ENCODE data around the gene CEMIP. TPM values are rescaled to one million over a fixed set of nuclear protein-coding genes. Genes with fewer than 3 reads are reported as not detected.

Gene CEMIP
- total RNA-seq, 1 donor from 2014 or later = 3.7 TPM

DNA sequence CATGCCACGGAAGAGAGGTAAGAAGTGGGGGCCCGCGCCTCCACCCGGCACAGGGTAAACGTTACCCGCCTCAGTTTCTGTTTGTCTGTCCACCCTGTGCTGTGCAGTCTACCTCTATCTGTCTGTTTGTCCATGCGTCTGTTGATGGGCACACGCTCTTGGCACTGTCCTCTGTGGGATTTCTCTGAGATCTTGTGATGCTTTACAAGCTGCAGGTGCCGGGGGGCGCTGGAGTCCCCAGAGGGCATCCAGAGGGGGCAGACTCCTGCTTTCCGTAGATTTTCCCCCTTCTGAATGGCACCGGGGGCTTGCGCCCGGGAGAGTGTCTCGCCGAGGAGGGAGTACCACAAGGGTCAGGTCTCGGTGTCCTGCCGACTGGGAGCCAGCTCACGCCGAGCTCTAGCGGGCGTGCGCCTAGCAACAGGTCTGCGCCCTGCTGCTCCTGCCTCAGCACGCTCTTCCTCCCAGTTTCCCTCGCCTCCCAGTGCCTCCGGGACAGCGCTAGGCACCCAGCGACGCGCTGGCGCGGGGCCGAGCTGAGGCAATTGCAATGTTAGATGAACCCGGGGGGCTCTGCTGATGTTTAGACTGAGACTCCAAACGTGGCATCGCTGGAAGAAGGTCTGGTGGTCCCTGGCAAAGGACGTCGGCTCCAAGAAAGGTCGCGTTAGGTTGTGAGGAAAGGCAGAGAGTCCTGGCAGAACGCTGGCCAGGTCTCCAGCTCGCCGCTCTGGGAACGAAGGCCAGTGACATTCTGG is 667 bp downstream of the CEMIP start:
- DNase-seq (ENCODE audit: low spot score in 2 of 2) = peak in 1 of 2 donors; percentile 44
- no peak for FAIRE-seq

DNA sequence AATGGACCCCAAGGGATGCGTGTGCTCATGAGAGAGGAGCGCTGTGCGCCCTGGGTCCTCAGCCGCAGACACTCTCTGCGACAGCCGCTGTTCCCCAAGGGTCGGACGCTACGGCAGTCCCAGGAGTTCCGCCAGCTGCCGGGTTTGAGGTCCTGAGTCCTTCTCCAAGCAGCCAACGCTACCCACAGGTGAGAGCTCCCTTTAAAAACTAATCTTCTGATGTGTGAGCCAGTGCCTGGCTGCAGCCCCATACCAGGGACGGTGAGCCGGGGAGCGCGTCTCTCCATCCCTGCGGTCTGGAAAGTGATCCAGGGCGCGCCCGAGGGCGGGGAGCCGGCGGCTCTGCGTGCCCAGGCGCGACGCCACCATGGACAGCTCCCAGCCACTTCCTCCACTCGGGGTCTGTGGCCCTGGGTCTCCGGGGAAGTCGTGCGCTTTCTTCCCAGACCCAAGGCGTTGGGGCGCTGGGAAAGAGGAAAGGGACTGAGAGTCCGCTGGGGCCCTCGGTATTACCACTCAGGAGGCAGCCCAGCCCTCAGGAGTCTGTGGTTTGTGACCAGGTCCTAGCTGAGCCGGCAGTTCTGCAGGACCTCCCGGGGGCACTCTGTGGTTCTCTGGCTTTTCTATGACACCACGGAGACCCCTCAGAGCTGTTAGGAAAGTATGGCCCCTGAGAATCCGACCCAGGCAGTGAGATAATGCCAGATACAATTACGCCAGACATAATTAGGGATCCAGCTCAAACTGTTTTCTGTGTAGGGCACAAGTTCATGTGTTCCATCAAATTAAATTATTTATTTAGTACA is 1.4 kb downstream of the CEMIP start:
- DNase-seq (ENCODE audit: low spot score in 2 of 2) (peak in 1 of 2 donors; percentile 36), FAIRE-seq (no peak)

DNA sequence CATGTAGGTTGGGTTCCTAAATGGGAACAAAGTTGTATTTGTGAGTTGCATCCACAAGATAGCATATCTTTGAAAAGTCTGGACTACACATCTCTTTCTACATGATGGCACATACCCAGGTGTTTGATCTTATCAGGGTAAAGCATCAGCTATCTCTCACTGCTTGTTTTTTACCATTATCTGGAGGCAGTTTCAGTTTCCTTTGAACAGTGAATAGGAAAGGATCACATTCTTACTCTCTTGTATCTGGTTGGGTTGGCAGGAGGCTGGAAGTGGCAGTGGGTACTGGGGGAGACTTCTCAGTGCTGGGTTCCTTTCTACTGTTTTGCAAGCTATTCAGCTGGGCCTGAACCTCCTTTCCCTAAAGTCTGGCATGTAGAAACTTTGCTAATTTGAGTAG is 4.1 kb downstream of the CEMIP start:
- FAIRE-seq (no peak), DNase-seq (ENCODE audit: low spot score in 2 of 2) (no peak)

DNA sequence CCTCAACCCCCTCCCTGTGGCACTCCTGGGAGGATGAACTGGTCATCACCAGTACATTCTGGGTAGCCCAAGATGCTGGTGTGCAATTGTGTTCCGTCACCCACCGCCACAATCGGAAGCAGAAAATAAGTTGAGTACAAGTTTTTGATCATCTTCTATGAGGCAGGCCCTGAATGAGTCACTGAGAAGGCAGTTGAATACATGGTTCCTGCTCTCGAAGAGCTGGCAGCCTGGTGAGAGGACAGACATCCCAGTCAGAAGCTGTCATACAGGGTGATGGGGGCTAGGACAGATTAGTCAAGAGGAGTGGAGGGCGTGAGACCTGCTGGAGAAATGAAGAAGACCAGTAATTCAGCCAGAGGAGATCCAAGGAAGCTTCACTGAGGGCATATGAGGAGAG is 6.2 kb downstream of the CEMIP start:
- DNase-seq (ENCODE audit: low spot score in 2 of 2) = no peak

DNA sequence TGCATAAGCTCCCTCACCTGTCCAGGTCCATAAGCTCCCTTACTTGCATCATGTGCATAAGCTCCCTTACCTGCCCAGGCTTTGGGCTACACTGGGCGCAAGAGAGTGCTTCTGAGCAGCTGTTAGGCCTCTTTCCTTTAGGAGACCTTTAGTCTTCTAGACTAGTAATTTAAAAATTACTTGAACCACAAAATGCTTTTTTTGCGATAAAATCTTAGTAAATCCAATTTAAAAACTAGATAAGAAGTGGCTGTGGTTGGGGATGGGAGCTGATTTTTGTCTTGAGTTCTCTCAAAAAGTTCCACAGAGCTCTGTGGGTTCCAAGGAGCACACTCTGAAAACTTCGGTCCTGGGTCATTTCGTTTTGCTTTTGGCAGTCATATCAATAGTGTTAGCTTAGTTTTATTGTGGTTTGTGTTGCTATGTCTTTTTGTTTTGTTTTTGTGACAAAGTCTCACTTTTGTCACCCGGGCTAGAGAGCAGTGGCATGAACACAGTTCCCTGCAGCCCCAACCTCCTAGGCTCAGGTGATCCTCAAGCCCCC is 6.7 kb downstream of the CEMIP start:
- FAIRE-seq = no peak
- DNase-seq (ENCODE audit: low spot score in 2 of 2) = no peak

More for the DNA sequence above, 6.2 kb downstream of the CEMIP start:
- FAIRE-seq = no peak

DNA sequence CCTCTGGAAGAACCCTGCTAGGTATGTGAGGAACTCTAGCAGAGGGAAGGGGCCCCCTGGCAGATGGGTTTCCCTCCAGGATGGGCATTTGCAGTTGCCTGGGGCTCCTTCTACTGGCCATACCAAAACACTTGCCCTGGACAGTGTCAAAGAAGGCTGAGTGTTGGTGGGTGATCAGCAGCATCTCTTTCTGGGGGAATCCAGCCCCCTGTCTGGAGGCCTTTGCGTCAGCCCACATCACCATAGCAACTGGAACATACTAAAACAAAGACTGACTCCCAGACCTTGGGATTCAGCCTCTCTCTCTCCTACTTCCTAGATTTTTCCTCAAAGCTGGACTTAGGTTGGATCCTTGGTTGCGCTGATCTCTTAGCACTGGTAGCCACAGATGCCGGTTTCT is 8.1 kb downstream of the CEMIP start:
- DNase-seq (ENCODE audit: low spot score in 2 of 2) (no peak), FAIRE-seq (no peak)

DNA sequence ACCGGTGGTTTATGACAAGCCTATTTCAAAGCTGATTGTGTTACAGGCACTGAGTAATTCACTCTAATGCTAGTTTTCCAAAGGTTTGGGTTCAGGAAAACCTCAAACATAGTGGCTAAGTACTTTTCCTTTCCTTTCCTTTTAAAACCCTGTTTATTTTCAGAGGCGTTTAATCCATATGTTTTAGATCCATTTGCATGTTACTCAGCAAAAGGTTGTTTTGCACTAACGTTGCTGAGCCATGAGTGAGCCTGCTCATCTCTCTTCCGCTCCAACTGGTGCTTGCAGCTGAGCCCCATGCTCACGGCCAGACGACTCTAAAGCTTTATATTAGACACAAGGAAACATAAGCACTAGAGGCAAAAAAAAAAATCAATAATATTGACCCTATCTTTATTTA is 9.4 kb downstream of the CEMIP start:
- DNase-seq (ENCODE audit: low spot score in 2 of 2) (no peak), FAIRE-seq (no peak)

DNA sequence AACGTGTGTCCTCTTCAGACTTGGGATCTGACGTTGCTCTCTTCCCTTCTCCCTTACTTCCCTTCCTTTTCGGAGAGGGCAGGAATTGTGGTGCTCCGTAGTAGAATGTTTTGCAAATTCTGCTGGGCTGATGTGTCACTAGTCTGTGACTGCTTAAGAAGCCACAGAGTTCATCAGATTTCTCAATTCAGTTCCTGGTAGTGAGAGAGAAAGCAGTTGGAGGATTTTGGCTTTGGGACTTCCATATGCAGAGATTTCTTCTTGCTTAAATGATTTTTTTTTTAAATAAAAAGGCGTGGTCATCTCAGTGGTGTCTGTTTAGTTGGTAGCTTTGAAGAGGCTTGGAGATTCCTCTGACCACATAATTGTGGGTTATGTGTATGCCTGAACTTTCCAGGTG is 10.1 kb downstream of the CEMIP start:
- DNase-seq (ENCODE audit: low spot score in 2 of 2) (no peak), FAIRE-seq (no peak)

DNA sequence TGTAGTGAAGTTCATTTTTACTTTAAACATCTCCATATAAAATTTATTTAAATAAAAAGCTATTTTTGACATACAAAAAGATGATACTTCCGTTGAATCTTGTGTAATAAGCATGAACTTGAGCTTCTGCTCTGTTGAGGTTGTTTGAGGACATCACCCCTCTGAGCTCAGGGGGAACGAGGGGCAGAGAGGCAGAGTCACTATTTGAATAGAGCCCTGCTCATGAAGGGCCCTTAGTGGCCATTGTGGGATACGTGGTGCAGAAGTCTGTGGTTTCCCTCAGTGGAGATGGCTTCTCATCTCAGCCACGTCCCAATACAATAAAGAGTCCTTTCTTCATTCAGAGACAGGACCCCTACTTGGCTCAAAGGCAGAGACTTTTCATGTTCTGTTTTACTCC is 10.6 kb downstream of the CEMIP start:
- FAIRE-seq (no peak), DNase-seq (ENCODE audit: low spot score in 2 of 2) (no peak)

DNA sequence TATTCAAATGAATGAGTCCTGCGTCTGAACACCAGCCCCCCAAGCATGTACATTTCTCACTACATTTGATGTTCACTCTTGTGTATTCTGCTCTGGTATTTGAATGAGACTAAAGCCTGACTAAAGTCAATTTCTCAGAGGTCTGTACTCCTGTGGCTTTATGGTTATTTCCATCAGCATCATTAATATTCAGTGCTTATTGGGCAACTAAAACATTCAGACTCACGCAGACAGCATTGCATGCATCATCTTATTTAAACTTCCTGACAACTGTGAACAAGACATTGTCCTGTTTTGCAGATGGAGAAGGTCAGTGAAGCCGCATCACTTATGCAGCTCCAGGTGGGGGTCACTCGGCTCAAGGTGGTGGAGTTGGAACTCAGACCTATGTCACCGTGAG is 11.1 kb downstream of the CEMIP start:
- DNase-seq (ENCODE audit: low spot score in 2 of 2) = no peak
- FAIRE-seq = no peak

DNA sequence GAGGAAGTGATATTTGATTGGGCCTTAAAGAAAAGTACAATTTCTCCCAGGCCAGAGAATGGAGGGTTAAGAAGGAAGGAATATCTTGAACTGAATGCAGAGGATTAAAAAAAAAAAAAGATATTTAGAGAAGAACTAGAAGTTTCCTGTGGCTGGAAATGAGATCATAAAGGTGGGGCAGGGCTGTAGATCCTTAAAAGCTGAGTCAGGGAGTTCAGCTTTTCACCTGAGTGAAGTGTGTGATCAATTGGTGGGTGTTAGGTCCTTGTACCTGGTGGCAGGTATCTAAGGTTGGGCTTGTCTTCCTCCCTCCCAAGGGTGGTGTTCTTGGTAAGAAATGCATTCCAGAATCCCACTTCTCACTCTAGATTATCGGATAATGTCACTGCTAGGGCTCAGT is 11.8 kb downstream of the CEMIP start:
- no peak for FAIRE-seq
- no peak for DNase-seq (ENCODE audit: low spot score in 2 of 2)

DNA sequence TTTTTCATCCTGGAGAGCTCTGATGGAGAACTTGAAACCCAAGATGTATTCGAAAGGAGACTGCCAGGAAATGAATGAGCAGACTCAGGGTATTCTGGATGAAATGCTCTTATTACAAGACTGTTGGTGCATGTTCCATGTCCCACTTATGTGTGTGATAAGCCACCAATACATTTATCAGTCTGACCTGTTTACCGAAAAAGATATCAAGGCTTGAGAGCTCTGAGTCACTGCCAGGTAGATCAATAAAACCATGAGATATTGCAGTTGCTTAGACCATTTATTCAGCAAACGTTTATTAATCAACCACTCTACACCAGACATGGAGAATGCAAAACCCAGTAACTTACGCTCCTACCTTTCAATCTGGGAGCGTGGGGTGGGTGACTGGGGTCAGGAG is 17.2 kb downstream of the CEMIP start:
- no peak for DNase-seq (ENCODE audit: low spot score in 2 of 2)
- FAIRE-seq = no peak

DNA sequence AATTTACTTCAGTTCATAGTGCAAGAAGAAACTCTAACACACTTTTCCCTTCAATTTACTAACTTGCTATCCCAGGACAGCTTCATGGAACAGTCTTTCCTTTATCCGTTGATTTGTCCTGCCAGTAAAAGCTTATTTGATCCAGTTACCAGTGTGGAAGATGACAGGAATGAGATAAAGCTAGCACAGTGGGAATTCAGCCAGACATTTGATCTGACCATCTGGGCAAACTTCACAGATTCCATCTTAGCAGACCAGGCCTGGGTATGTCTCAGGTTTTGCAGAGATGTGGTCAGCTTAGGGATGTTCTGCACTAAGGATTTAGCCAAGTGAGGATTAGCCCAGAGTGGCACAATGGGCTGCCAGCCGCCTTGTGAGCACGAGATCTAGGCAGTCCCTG is 19.7 kb downstream of the CEMIP start:
- FAIRE-seq = no peak

DNA sequence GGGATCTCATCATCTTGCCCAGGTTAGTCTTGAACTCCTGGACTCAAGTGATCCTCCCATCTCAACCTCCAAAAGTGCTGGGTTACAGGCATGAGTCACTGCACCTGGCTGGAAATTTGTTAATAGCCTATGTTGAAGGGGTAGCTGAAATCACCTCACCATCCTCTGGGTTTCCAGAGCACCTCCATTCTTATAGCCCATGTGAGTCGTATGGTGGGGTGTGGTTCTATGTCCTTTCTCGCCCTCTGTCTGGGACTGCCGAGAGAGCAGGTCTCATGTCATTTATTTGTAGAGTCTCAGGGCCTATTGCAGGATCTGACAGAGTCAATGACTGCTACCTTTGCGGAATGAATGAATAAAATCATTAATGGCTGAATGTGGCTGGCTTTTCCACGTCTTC is 20.9 kb downstream of the CEMIP start:
- DNase-seq (ENCODE audit: low spot score in 2 of 2) = no peak
- no peak for FAIRE-seq

More for the DNA sequence above, 19.7 kb downstream of the CEMIP start:
- DNase-seq (ENCODE audit: low spot score in 2 of 2) = no peak

DNA sequence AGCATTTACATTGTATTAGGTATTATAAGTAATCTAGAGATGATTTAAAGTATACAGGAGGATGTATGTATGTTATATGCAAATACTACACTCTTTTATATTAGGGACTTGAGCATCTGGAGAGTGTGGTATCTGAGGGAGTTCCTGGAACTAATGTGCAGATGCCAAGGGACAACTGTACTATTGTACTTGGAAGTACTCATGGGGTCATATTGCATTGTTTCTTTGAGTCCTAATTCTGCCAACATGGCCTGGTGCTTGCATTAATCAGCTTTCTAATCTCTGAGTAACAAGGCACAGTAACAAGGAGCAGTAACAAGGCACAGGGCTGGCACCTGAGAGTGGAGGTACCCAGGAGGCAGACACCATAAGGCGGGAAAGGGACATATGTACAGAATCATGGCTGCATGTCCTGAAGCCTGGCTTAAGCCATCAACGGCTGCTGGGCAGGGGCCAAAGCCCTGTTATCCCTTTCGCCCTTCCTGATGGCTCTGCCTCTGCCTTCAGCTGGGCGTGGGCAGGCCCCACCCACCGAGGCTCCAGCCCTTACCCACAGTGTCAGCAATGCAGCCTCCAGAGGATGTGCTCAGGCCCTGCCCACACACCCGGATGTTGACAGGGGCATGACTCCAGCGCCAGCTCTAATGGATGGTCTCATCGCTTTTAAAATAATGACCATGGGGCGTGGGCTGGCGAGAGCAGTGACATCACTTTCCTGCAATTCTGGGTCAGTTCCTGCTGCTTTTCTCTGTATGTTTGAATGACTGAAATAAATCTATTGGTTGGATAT is 22.9 kb downstream of the CEMIP start:
- FAIRE-seq (no peak), DNase-seq (ENCODE audit: low spot score in 2 of 2) (no peak)

DNA sequence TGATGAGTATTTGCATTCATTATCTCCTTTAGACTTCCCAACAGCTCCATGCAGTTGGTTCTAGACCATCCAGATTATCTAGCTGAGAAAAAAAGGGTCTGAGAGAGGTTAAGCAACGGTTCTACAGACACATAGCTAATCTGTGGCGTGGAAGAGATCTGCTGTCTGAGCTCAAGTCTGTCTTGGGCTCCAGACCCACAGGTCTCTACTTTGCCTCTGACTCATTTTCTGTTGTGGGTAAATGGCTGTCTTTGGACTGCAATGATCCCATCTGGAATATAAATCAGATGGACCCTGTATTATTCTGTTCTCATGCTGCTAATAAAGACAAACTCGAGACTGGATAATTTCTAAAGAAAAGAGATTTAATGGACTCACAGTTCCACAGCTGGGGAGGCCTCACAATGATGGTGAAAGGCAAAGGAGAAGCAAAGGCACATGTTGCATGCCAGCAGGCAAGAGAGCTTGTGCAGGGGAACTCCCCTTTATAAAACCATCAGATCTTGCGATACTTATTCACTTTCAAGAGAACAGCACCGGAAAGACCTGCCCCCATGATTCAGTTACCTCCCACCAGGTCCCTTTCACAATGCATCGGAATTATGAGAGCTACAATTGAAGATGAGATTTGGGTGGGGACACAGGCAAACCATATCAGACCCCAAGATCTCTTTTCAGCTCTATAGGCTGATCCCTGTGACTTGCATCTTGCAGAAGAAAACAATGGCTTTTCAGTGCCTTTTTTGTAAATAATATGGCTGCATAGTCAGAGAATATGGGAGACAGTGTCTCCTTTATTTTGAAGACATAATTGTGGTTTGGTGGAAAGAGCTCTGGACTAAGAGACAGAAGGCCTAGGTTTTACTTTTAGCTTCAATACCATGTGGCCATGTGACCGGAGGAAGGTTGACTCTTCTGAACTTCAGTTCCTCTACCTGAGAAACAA is 24.7 kb downstream of the CEMIP start:
- FAIRE-seq (no peak), DNase-seq (ENCODE audit: low spot score in 2 of 2) (no peak)

DNA sequence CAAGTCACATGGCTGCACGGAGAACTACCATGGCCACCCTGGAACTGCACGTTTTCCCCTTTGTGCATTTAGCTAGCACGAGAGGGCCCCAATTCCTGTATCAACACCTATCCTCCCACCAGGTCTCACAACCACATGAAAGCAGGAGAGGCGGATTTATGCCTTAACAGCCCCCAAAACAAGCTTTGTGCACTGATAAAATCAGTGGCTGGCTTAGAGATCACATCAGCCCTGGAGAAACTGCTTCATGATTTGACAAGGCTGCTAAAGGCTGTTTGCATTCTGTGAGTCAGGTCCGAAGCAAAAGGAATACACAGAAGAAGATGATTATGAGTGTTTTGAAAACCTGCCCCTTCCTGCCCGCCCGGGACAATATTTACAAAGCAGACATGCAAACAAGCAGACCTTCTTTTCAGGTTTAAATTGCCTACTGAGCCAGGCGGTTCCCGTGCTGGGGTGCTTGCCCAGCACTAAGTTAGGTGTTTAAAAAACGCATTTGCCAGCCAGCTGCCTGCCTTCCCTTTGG is 25.9 kb downstream of the CEMIP start:
- DNase-seq (ENCODE audit: low spot score in 2 of 2) (no peak), FAIRE-seq (no peak)

DNA sequence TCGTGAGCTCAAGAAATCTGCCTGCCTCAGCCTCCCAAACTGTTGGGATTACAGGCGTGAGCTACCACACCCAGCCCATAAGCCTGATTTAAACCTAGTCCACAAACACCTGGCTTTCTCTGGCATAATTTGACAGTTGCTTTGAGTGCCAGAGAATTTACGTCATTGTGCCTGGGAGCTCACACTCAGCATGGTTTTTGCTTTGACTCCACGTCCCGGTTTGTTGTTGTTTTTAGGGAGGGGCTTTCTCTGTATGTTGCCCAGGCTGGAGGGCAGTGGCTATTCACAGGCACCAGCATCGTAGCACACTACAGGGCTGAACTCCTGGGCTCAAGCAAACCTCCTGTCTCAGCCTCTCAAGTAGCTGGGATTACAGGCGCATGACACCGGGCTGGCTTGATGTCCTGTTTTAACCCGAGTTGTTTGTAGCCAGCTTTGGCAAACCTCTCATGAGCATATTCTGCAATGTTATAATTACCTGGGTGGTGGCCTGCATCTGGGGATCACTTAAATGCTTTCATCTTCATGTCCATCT is 32.7 kb downstream of the CEMIP start:
- FAIRE-seq = no peak
- DNase-seq (ENCODE audit: low spot score in 2 of 2) = no peak

DNA sequence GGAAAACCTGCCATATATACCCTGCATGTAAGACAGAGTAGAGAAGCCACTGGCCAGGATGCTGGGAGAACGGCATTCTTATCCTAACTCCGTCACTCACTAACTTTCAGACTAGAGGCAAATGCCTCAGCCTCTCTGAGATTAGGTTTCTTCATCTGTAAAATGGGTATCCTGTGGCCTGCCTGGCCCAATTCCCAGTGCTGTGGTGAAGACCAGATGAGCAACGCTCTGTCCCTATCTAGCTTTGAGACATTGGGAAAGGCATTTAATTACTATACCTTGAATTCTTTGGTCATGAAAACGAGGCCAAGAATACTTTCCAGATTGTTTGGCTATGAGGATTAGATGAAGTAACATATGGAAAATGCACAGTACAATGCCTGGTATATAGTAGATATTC is 35.9 kb downstream of the CEMIP start:
- no peak for FAIRE-seq
- no peak for DNase-seq (ENCODE audit: low spot score in 2 of 2)

Measured in frontal cortex (tissue), 4 donors.